Naive thymus-derived CD8-positive, alpha-beta T cell (primary cell): ENCODE results near the gene KIF13A. TPM values are rescaled to one million over a fixed set of nuclear protein-coding genes. Genes with fewer than 3 reads are reported as not detected.
A peak's percentile ranks its signal among the peaks of the same experiment; 100 is the strongest.

ENCODE experiments used
- ATAC-seq, 2 donors: fragments of 150-1000 bp; cut with Tn5 transposase in 1 of 2; sonication (Bioruptor Pico), chemical (Tn5 transposase) in 1 of 2; 1 replicate in 1 of 2; 2 replicates in 1 of 2; pipeline ENCODE4 v1.10.0; 2021; ENCODE audit warnings: mild to moderate bottlenecking in 2 of 2, moderate library complexity in 2 of 2
- POLR2A ChIA-PET: fragments of 350-600 bp; sonication (Branson Sonifier 250); formaldehyde crosslinking; loops from one replicate; lab custom pipeline; 2021; ENCODE audit warnings: antibody characterized with exemption; lab: Charles Lee
- DNase-seq, 10 donors: peaks; one replicate each; pipeline versions ENCODE4 v3.0.0 to v3.0.0-alpha.2; 2020 to 2022
- H3K27ac Mint-ChIP-seq, 10 donors: one replicate each; pipeline ENCODE4 v1.8.0; 2020 to 2022; ENCODE audit warnings: mild to moderate bottlenecking in 10 of 10, mixed read lengths in 10 of 10, moderate library complexity in 4 of 10, inconsistent platforms in 1 of 10
- H3K27me3 Mint-ChIP-seq, 5 donors: one replicate each; pipeline ENCODE4 v1.8.0; 2021 to 2022; ENCODE audit warnings: mixed read lengths in 5 of 5
- H3K36me3 Mint-ChIP-seq, 3 donors: one replicate each; pipeline ENCODE4 v1.8.0; 2020 to 2022; ENCODE audit warnings: mixed read lengths in 3 of 3, mild to moderate bottlenecking in 2 of 3, inconsistent platforms in 1 of 3
- H3K4me1 Mint-ChIP-seq, 4 donors: one replicate each; pipeline ENCODE4 v1.8.0; 2021 to 2022; ENCODE audit warnings: mixed read lengths in 4 of 4
- H3K4me3 Mint-ChIP-seq, 10 donors: one replicate each; pipeline ENCODE4 v1.8.0; 2020 to 2022; ENCODE audit warnings: mild to moderate bottlenecking in 10 of 10, mixed read lengths in 10 of 10, moderate library complexity in 6 of 10, inconsistent platforms in 1 of 10
- H3K9me3 Mint-ChIP-seq, 9 donors: one replicate each; pipeline ENCODE4 v1.8.0; 2020 to 2022; ENCODE audit warnings: mixed read lengths in 9 of 9, mild to moderate bottlenecking in 3 of 9, inconsistent platforms in 1 of 9, moderate library complexity in 1 of 9
- polyA plus RNA-seq, 3 donors: library from polyadenylated mRNA; unstranded; fragments of 300-500 nt; fragmentation: Illumina TruSeq; gene quantifications; one replicate each; pipeline ENCODE4 v1.2.3, GENCODE V29; 2021
- total RNA-seq, 8 experiments: library from RNA in 2 of 8; stranded (reverse) in 2 of 8; gene quantifications; one replicate each; pipeline ENCODE4 v1.2.3 and lab custom pipeline; 2021 to 2026

Gene KIF13A
- total and polyA plus RNA-seq, 5 experiments from 2014 or later: 0.49 to 0.81 TPM; not detected in 3

- Mint-ChIP-seq H3K36me3 (no peaks in the 10 kb centered on the region), H3K9me3 (peaks cover 0 to 2% (median 0%) of the 10 kb centered on the region in 9 donors), H3K4me3 (no peak overlapping the region), H3K27me3 (peaks cover 6 to 14% (median 8%) of the 10 kb centered on the region in 5 donors), H3K27ac (peak overlapping the region in 1 of 10 donors; percentile 20), H3K4me1 (peaks cover 0 to 8% (median 0%) of the 10 kb centered on the region in 4 donors)
- DNase-seq: no peak
- POLR2A ChIA-PET: no interaction called here
- no peak for ATAC-seq
These were observed 12.7 kb downstream of the KIF13A start for GRCh38 chr6:17974570-17975368.

GRCh38 chr6:17972978-17973622, 14.3 kb downstream of the KIF13A start:
- DNase-seq (no peak), ATAC-seq (no peak)
- no peak overlapping the region for H3K27ac Mint-ChIP-seq
- no peak overlapping the region for H3K4me3 Mint-ChIP-seq
- H3K9me3 Mint-ChIP-seq: peaks cover 0 to 2% (median 0%) of the 10 kb centered on the region in 9 donors
- no peaks in the 10 kb centered on the region for H3K36me3 Mint-ChIP-seq
- peaks cover 3 to 11% (median 10%) of the 10 kb centered on the region in 5 donors for H3K27me3 Mint-ChIP-seq
- H3K4me1 Mint-ChIP-seq: peaks cover 0 to 8% (median 0%) of the 10 kb centered on the region in 4 donors
- POLR2A ChIA-PET: no interaction called here

GRCh38 chr6:17972074-17972952, 15.1 kb downstream of the KIF13A start:
- Mint-ChIP-seq H3K4me3 (no peak overlapping the region), H3K36me3 (no peaks in the 10 kb centered on the region), H3K4me1 (peaks cover 0 to 8% (median 0%) of the 10 kb centered on the region in 4 donors), H3K27me3 (peaks cover 3 to 11% (median 10%) of the 10 kb centered on the region in 5 donors), H3K9me3 (peaks cover 0 to 2% (median 0%) of the 10 kb centered on the region in 9 donors), H3K27ac (no peak overlapping the region)
- POLR2A ChIA-PET: no interaction called here
- no peak for ATAC-seq
- no peak for DNase-seq

- DNase-seq (no peak), ATAC-seq (no peak)
- Mint-ChIP-seq H3K27me3 (peaks cover 0 to 11% (median 9%) of the 10 kb centered on the region in 5 donors), H3K4me3 (no peak overlapping the region), H3K9me3 (no peaks in the 10 kb centered on the region), H3K4me1 (peaks cover 0 to 8% (median 0%) of the 10 kb centered on the region in 4 donors), H3K27ac (no peak overlapping the region), H3K36me3 (no peaks in the 10 kb centered on the region)
- POLR2A ChIA-PET: no interaction called here
These were observed 16.0 kb downstream of the KIF13A start for GRCh38 chr6:17971128-17972073.

- H3K27ac Mint-ChIP-seq: no peak overlapping the region
- no peaks in the 10 kb centered on the region for H3K9me3 Mint-ChIP-seq
- H3K27me3 Mint-ChIP-seq: peaks cover 0 to 11% (median 9%) of the 10 kb centered on the region in 5 donors
- H3K4me1 Mint-ChIP-seq: peaks cover 0 to 8% (median 0%) of the 10 kb centered on the region in 4 donors
- no peaks in the 10 kb centered on the region for H3K36me3 Mint-ChIP-seq
- H3K4me3 Mint-ChIP-seq: no peak overlapping the region
- ATAC-seq (no peak), DNase-seq (no peak)
- POLR2A ChIA-PET: no interaction called here
These were observed 18.6 kb downstream of the KIF13A start for GRCh38 chr6:17968876-17969275.

- peaks cover 0 to 8% (median 0%) of the 10 kb centered on the region in 4 donors for H3K4me1 Mint-ChIP-seq
- peaks cover 0 to 8% (median 6%) of the 10 kb centered on the region in 5 donors for H3K27me3 Mint-ChIP-seq
- DNase-seq (no peak), ATAC-seq (no peak)
- H3K4me3 Mint-ChIP-seq: no peak overlapping the region
- POLR2A ChIA-PET: no interaction called here
- no peaks in the 10 kb centered on the region for H3K9me3 Mint-ChIP-seq
- H3K27ac Mint-ChIP-seq: no peak overlapping the region
- no peaks in the 10 kb centered on the region for H3K36me3 Mint-ChIP-seq
These were observed 19.5 kb downstream of the KIF13A start for GRCh38 chr6:17967668-17968518.

GRCh38 chr6:17966451-17966850, 21.0 kb downstream of the KIF13A start:
- peaks cover 4 to 10% (median 8%) of the 10 kb centered on the region in 5 donors for H3K27me3 Mint-ChIP-seq
- no peak overlapping the region for H3K4me3 Mint-ChIP-seq
- peaks cover 0 to 8% (median under 1%) of the 10 kb centered on the region in 4 donors for H3K4me1 Mint-ChIP-seq
- POLR2A ChIA-PET: no interaction called here
- DNase-seq (no peak), ATAC-seq (no peak)
- H3K27ac Mint-ChIP-seq: no peak overlapping the region
- H3K9me3 Mint-ChIP-seq: no peaks in the 10 kb centered on the region
- H3K36me3 Mint-ChIP-seq: no peaks in the 10 kb centered on the region

GRCh38 chr6:17965397-17965796, 22.0 kb downstream of the KIF13A start:
- Mint-ChIP-seq H3K27me3 (peaks cover 9 to 18% (median 10%) of the 10 kb centered on the region in 5 donors), H3K9me3 (no peaks in the 10 kb centered on the region), H3K27ac (no peak overlapping the region), H3K4me1 (peaks cover 0 to 8% (median under 1%) of the 10 kb centered on the region in 4 donors), H3K4me3 (no peak overlapping the region), H3K36me3 (no peaks in the 10 kb centered on the region)
- POLR2A ChIA-PET: no interaction called here
- no peak for ATAC-seq
- no peak for DNase-seq

- Mint-ChIP-seq H3K4me3 (no peak overlapping the region), H3K9me3 (no peaks in the 10 kb centered on the region), H3K27me3 (peaks cover 11 to 26% (median 12%) of the 10 kb centered on the region in 5 donors), H3K36me3 (no peaks in the 10 kb centered on the region), H3K27ac (no peak overlapping the region), H3K4me1 (peaks cover 0 to 8% (median under 1%) of the 10 kb centered on the region in 4 donors)
- no peak for ATAC-seq
- no peak for DNase-seq
- POLR2A ChIA-PET: no interaction called here
These were observed 22.8 kb downstream of the KIF13A start for GRCh38 chr6:17964633-17965032.

- Mint-ChIP-seq H3K27me3 (peaks cover 9 to 35% (median 15%) of the 10 kb centered on the region in 5 donors), H3K9me3 (no peaks in the 10 kb centered on the region)
These were observed 24.9 kb downstream of the KIF13A start for GRCh38 chr6:17962436-17963031.

GRCh38 chr6:17959302-17959701, 28.1 kb downstream of the KIF13A start:
- DNase-seq (no peak), ATAC-seq (no peak)
- Mint-ChIP-seq H3K27me3 (peaks cover 9 to 35% (median 16%) of the 10 kb centered on the region in 5 donors), H3K9me3 (no peaks in the 10 kb centered on the region), H3K36me3 (no peaks in the 10 kb centered on the region), H3K4me1 (peaks cover 0 to 12% (median under 1%) of the 10 kb centered on the region in 4 donors), H3K4me3 (no peak overlapping the region), H3K27ac (no peak overlapping the region)
- POLR2A ChIA-PET: no interaction called here

More at GRCh38 chr6:17962436-17963031, 24.9 kb downstream of the KIF13A start:
- POLR2A ChIA-PET: no interaction called here
- no peak for ATAC-seq
- Mint-ChIP-seq H3K4me3 (no peak overlapping the region), H3K4me1 (peaks cover 0 to 10% (median under 1%) of the 10 kb centered on the region in 4 donors), H3K36me3 (no peaks in the 10 kb centered on the region), H3K27ac (peak overlapping the region in 1 of 10 donors; percentile 42)
- DNase-seq: no peak
